A673 (cell line): ENCODE results near the gene PAX7. TPM values are rescaled to one million over a fixed set of nuclear protein-coding genes. Genes with fewer than 3 reads are reported as not detected.

Experiments used
- BruUV-seq: library from RNA; stranded (reverse); fragments of 400-500 nt; replicated peaks from 2 replicates; lab custom pipeline; 2021; lab: Mats Ljungman, UMichigan
- CTCF ChIA-PET: fragments of 300-600 bp; sonication (Branson Sonifier 250); formaldehyde crosslinking; loops from one replicate; lab custom pipeline; 2022; ENCODE audit warnings: antibody characterized with exemption; lab: Charles Lee
- POLR2A ChIA-PET: fragments of 300-600 bp; sonication (Branson Sonifier 250); formaldehyde crosslinking; loops from one replicate; lab custom pipeline; 2022; ENCODE audit warnings: antibody characterized with exemption; ENCODE audit not compliant: low non-redundant PET; lab: Charles Lee
- DNase-seq: peaks from one replicate; pipeline ENCODE4 v3.0.0-alpha.2; 2015; ENCODE audit warnings: low spot score
- H3K27ac ChIP-seq: fragments of 200-600 bp; sonication (generic); 2 replicates; pipeline ENCODE4 v1.5.1; 2016; ENCODE audit warnings: mixed run types, low read depth, mild to moderate bottlenecking, mixed read lengths, antibody characterized with exemption, low read length; ENCODE audit not compliant: poor library complexity, severe bottlenecking
- H3K27me3 ChIP-seq: fragments of 200-600 bp; sonication (generic); replicated peaks from 2 replicates; pipeline ENCODE4 v1.6.1; 2017; ENCODE audit warnings: mixed run types, low read depth, mild to moderate bottlenecking, mixed read lengths, antibody characterized with exemption, low read length; ENCODE audit not compliant: insufficient read depth, poor library complexity
- H3K36me3 ChIP-seq: fragments of 200-600 bp; sonication (generic); 2 replicates; pipeline ENCODE4 v1.6.1; 2016; ENCODE audit warnings: mixed run types, mild to moderate bottlenecking, mixed read lengths, antibody characterized with exemption, low read length; ENCODE audit not compliant: insufficient read depth, poor library complexity, severe bottlenecking
- H3K4me1 ChIP-seq: fragments of 200-600 bp; sonication (generic); 2 replicates; pipeline ENCODE4 v1.6.1; 2017; ENCODE audit warnings: mixed run types, mild to moderate bottlenecking, mixed read lengths, antibody characterized with exemption, low read length; ENCODE audit not compliant: insufficient read depth, poor library complexity, severe bottlenecking
- H3K4me3 ChIP-seq: fragments of 200-600 bp; sonication (generic); 2 replicates; pipeline ENCODE4 v1.5.1; 2016; ENCODE audit warnings: low read depth, mixed run types, mild to moderate bottlenecking, mixed read lengths, low read length; ENCODE audit not compliant: poor library complexity, severe bottlenecking
- H3K9me3 ChIP-seq: fragments of 200-600 bp; sonication (generic); 2 replicates; pipeline ENCODE4 v1.6.1; 2016; ENCODE audit warnings: mixed run types, low read depth, mild to moderate bottlenecking, mixed read lengths, antibody characterized with exemption, low read length; ENCODE audit not compliant: poor library complexity, severe bottlenecking
- CTCF ChIP-seq: fragments of 300-800, 200-600 bp; sonication (generic); conservative IDR thresholded peaks from 2 replicates; pipeline ENCODE4 v1.5.1; 2017; ENCODE audit warnings: low read depth, mild to moderate bottlenecking, antibody characterized with exemption, low read length, moderate library complexity, mixed read lengths
- EZH2 ChIP-seq: fragments of 200-600 bp; sonication (generic); IDR thresholded peaks from 2 replicates; pipeline ENCODE4 v1.6.1; 2017; ENCODE audit warnings: borderline replicate concordance, low read depth, mild to moderate bottlenecking, mixed read lengths, antibody characterized with exemption, low read length; ENCODE audit not compliant: poor library complexity, severe bottlenecking
- intact Hi-C: fragments of 100-400 bp; cut with micrococcal nuclease; formaldehyde crosslinking; loops from one replicate; pipeline ENCODE4 v1.10.0; 2022; ENCODE audit not compliant: unreplicated experiment
- total RNA-seq: library from RNA; stranded (reverse); gene quantifications from 2 replicates; pipeline ENCODE4 v1.2.3, GENCODE V29; 2021

Gene PAX7
- total RNA-seq, 1 experiment from 2014 or later, result 36.5 TPM

- no TSS peak for BruUV-seq
- intact Hi-C loops, result no loop called here
Measured at GRCh38 chr1:18662286-18662639, 31.6 kb downstream of the PAX7 start.

GRCh38 chr1:18666317-18666920, 35.8 kb downstream of the PAX7 start:
- no peaks in the 10 kb centered on the region for H3K9me3 ChIP-seq
- no peak overlapping the region for H3K27ac ChIP-seq
- H3K4me1 ChIP-seq, result peaks cover 30% of the 10 kb centered on the region
- no TSS peak for BruUV-seq
- DNase-seq, result no peak
- intact Hi-C loops, result no loop called here
- H3K27me3 ChIP-seq, result no peaks in the 10 kb centered on the region
- no peak overlapping the region for H3K4me3 ChIP-seq
- TF ChIP-seq CTCF (no peak), EZH2 (no peak)
- ChIA-PET CTCF (no interaction called here), POLR2A (no interaction called here)
- no peaks in the 10 kb centered on the region for H3K36me3 ChIP-seq

More at GRCh38 chr1:18662286-18662639, 31.6 kb downstream of the PAX7 start:
- no peak for DNase-seq
- no peaks in the 10 kb centered on the region for H3K36me3 ChIP-seq
- no peaks in the 10 kb centered on the region for H3K27me3 ChIP-seq
- TF ChIP-seq CTCF (no peak), EZH2 (no peak)
- ChIA-PET CTCF (no interaction called here), POLR2A (no interaction called here)
- H3K4me3 ChIP-seq, result no peak overlapping the region
- H3K27ac ChIP-seq, result no peak overlapping the region
- H3K9me3 ChIP-seq, result no peaks in the 10 kb centered on the region
- H3K4me1 ChIP-seq, result peaks cover 16% of the 10 kb centered on the region

GRCh38 chr1:18667333-18667732, 36.7 kb downstream of the PAX7 start:
- peak; percentile 58 for DNase-seq
- no peaks in the 10 kb centered on the region for H3K36me3 ChIP-seq
- TF ChIP-seq CTCF, result no peak
- TF ChIP-seq EZH2, result no peak
- peak overlapping the region; percentile 66 for H3K27ac ChIP-seq
- ChIA-PET POLR2A (interaction anchor here (0.6 kb wide), 1 partner anchor 941 kb away, joined by 5 read pairs; no protein-coding TSS in a partner anchor), CTCF (no interaction called here)
- peaks cover 26% of the 10 kb centered on the region for H3K4me1 ChIP-seq
- H3K4me3 ChIP-seq, result no peak overlapping the region
- intact Hi-C loops, result no loop called here
- BruUV-seq, result no TSS peak
- no peaks in the 10 kb centered on the region for H3K9me3 ChIP-seq
- no peaks in the 10 kb centered on the region for H3K27me3 ChIP-seq
